MV-4-11 (cell line): Measurements from ENCODE around the gene SPINK6.

Source experiments
- DNase-seq: peaks from one replicate; lab custom pipeline; 2025; lab: John Stamatoyannopoulos, UW

SPINK6 gene

GRCh38 chr5:148202531-148203203 is at the start of gene SPINK6:
Gene SPINK6, plus strand, starts transcription at chr5:148203042. Its CDS starts 55 bp downstream, at chr5:148203097.
- DNase-seq: no peak

DNA sequence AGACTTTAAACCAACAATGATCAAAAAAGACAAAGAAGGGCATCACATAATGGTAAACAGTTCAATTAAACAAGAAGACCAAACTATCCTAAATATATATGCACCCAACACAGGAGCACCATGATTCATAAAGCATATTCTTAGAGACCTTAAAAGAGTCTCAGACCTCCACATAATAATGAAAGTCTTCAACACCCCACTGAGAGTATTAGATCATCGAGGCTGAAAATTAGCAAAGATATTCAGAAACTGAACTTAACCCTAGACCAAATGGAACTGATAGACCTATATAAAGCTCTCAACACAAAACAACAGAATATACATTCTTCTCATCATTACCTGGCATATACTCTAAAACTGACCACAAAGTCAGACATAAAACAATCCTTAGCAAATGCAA is 46.2 kb upstream of the SPINK6 start:
- DNase-seq: no peak

- DNase-seq: no peak
These were observed 40.8 kb upstream of the SPINK6 start for GRCh38 chr5:148162038-148162437.

DNA sequence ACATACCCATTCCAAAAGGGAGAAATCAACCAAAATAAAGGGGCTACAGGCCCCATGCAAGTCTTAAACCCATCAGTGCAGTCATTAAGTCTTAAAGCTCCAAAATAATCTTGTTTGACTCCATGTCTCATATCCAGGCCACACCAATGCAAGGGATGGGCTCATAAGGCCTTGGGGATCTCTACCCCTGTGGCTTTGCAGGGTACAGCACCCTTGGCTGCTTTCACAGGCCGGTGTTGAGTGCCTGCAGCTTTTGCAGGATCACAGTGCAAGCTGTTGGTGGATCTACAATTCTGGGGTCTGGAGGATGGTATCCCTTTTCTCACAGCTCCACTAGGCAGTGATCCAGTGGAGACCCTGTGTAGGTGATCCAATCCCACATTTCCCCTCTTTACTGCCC is 39.5 kb upstream of the SPINK6 start:
- DNase-seq: no peak

- no peak for DNase-seq
These were observed 36.1 kb upstream of the SPINK6 start for GRCh38 chr5:148166550-148167283.

GRCh38 chr5:148168246-148168645 is 34.6 kb upstream of the SPINK6 start, which contains the start of gene SPINK14:
Gene SPINK14, plus strand, starts transcription at chr5:148168546. Its CDS starts 1,187 bp downstream, at chr5:148169733.
- DNase-seq: no peak

DNA sequence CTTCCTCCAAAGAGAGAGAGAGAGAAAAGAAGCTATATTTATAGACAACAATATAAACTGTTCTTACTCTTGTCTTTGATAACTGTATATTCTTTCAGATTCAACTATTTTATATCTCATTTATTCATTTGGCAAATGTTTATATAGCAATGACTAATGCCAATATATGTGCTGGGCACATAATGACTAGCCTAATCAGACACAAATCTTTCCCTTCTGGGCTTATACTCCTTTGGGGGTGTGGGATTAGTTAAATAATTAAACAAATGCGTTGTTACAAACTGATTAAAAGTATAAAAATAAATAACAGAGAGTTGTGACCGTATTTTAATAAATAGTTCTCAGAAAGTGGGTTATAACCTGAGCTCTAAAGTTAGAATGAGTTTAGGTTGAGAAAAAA is 30.5 kb upstream of the SPINK6 start:
- DNase-seq: no peak

DNA sequence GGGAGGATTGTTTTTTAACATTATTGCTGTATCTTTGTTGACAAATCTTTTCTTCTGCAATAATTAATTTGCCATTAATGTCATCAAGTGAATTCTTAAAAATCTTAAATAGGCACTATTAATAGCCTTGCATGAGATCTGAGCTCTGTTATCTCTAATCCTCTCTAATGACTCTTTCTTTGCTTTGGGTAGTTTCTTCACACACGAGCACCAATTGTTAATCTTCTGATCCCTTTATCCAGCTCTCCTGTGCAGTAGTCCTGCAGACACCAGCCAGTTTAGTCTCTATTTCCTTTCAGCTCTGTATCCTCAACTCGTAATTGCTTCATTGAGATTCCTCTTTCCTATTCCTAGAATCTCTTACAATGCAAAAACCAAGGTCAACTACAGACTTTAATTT is 26.4 kb upstream of the SPINK6 start:
- DNase-seq: no peak

DNA sequence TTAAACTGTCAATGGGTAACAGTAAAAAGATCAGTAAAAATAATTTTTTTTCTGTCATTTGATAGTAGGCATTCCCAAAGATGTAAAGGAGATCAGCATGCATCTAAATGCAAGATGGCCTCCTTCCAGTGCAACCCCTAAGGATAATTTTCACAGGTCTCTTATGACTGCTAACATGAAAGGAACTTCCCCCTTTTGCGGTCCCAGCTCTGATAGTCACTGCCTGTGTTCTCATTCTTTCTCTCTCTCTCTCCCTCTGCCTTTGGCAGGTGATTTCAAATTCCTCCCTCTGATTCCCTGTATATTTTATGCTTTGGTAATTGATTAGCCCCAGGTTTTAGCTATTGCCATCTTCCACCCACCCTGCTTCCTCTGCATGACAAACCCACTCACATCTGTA is 25.6 kb upstream of the SPINK6 start:
- no peak for DNase-seq

GRCh38 chr5:148179234-148179824 is 23.5 kb upstream of the SPINK6 start:
- peak; percentile 51 for DNase-seq

DNA sequence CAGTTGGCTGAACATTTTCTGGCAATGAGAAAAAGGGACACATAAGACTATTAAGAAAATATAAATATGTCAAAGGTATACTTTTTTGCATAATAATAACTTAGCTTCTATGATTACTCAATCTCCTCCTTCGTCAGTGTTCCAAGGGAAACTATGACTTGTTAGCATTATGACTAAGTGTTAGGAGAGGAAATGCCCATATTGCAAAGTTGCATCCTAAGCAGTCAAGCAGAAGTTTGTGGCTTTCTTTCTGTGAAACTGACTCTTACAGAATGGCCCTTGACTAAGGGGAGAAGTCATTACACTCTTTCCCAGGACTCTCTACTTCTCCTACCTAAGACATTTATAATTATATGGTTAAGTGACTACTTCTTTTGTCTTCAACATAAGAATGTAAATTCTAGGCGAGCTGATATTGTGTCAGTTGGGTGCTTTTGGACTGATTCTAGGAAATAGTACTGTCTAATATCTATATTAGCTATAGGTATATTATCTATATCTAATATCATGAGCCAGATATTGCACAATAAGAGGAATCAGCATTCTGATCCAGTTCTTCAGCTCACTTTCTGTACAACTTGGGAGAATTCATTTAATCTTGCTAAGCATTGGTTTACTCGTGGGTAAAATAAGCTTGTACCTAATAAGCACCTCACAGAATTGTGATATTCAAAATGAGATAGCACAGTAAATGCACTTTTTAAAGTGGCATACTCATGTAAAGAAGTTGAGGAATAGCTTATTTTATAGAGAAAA is 16.4 kb upstream of the SPINK6 start:
- peak; percentile 95 for DNase-seq

- DNase-seq: no peak
These were observed 11.8 kb upstream of the SPINK6 start for GRCh38 chr5:148191010-148191409.

DNA sequence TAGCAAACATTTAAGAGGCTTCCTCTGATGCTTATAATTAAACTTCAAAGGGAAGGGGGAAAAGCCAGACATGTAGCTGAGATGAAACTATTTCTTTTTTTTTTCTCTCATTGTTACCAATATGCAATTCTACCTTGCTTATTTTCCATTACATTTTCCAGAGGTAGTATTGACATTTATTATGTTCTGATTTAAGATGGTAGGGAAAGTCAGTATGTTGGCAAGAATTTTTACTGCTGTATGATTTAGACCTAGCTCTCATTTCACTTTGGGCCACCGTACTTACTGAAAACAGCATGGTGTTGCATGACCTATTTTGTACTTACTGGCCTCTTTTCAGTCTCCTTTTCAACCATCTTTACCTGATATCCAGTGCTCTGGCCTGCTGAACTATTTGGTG is 9.6 kb upstream of the SPINK6 start:
- DNase-seq: no peak

DNA sequence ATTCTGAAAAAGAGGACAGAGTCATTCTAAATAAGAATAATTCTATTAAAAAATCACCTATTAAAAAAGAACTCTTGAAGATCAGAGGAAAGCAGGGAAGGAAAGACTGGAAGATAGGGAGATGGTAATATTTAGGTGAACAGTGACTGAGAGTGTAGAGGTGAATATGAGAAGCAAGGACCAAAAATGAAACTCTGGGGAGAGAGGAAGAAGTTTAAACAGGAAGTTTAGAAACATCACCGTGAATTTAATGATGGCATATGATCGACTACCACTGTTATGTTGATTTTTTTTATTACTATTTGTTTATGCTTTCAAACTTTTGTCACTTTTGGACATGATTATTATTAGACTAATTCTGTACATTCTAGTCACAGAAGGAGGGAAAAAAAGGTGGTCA is 1.7 kb upstream of the SPINK6 start:
- no peak for DNase-seq

- no peak for DNase-seq
These were observed 2.4 kb downstream of the SPINK6 start for GRCh38 chr5:148205044-148205806.

GRCh38 chr5:148205865-148206264 is 3.0 kb downstream of the SPINK6 start:
- DNase-seq: no peak

GRCh38 chr5:148206620-148207019 is 3.8 kb downstream of the SPINK6 start:
- DNase-seq: no peak

- DNase-seq: no peak
These were observed 5.4 kb downstream of the SPINK6 start for GRCh38 chr5:148208226-148208625.

GRCh38 chr5:148209151-148209770 is 6.4 kb downstream of the SPINK6 start:
- DNase-seq: no peak

GRCh38 chr5:148214665-148215185 is 11.9 kb downstream of the SPINK6 start:
- DNase-seq: peak; percentile 7

GRCh38 chr5:148221508-148221907 is 18.7 kb downstream of the SPINK6 start:
- no peak for DNase-seq
